DND-41 (cell line): ENCODE measurements around the gene MSH4.

Experiments used
- CTCF ChIP-seq: IDR thresholded peaks from 2 replicates; pipeline ENCODE4 v1.5.1; 2012; ENCODE audit warnings: borderline replicate concordance, low read length, moderate library complexity, mild to moderate bottlenecking; ENCODE audit not compliant: poor library complexity, severe bottlenecking; ENCODE audit errors: extremely low read depth
- EZH2 ChIP-seq: IDR thresholded peaks from 3 replicates; pipeline ENCODE4 v1.6.1; 2012; ENCODE audit warnings: borderline replicate concordance, low read depth, mild to moderate bottlenecking, moderate library complexity, low read length, inconsistent platforms; ENCODE audit not compliant: severe bottlenecking

- no peak for TF ChIP-seq CTCF
- no peak for TF ChIP-seq EZH2
Measured at GRCh38 chr1:75786901-75787493, 9.7 kb upstream of the MSH4 start.
